Effector CD8-positive, alpha-beta T cell (primary cell): ENCODE measurements around the gene CTXN1.
"Not testable (repeated sequence)": the region's sequence is repeated elsewhere in the genome, so short reads cannot be mapped to it uniquely, and the experiment has no call there.

Experiments
- DNase-seq: peaks from one replicate; lab custom pipeline; 2025; lab: John Stamatoyannopoulos, UW
- total RNA-seq, 4 experiments: gene quantifications; one replicate each; lab custom pipeline; 2026; lab: John Stamatoyannopoulos, UW

Gene CTXN1
- 0 to 0.18 (median 0.05) reads per million in 4 experiments for total RNA-seq

- DNase-seq: peak; percentile 68
Observed at GRCh38 chr19:7926021-7926726, at the start of gene CTXN1. Gene CTXN1 (minus strand): TSS chr19:7926135. CDS start chr19:7925538, 597 bp downstream.

GRCh38 chr19:7975037-7975436, 49.1 kb upstream of the CTXN1 start:
- DNase-seq: no peak

DNA sequence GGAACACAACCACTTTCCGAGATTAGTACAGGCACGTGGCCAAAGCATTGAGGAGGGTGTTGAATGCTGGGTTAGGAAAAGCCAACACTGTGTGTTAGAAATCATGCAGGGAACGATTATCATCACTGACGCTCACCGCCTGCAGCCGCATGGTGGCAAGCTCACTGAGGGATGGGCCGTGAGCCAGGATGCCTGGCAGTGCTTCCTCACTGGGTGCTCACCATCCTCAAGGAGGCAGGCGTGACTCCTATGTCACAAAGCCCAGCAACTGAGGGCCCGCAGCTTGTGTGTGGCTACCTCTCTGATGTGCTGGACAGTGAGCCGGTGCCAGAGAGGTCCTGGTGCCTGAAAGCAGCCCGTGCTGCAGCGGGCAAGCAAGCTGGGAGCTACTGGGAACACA, 47.9 kb upstream of the CTXN1 start:
- no peak for DNase-seq

GRCh38 chr19:7971553-7972520, 45.9 kb upstream of the CTXN1 start:
- no peak for DNase-seq

- no peak for DNase-seq
Observed at GRCh38 chr19:7970716-7971448, 44.9 kb upstream of the CTXN1 start.

GRCh38 chr19:7969555-7969939, 43.6 kb upstream of the CTXN1 start:
- no peak for DNase-seq

DNA sequence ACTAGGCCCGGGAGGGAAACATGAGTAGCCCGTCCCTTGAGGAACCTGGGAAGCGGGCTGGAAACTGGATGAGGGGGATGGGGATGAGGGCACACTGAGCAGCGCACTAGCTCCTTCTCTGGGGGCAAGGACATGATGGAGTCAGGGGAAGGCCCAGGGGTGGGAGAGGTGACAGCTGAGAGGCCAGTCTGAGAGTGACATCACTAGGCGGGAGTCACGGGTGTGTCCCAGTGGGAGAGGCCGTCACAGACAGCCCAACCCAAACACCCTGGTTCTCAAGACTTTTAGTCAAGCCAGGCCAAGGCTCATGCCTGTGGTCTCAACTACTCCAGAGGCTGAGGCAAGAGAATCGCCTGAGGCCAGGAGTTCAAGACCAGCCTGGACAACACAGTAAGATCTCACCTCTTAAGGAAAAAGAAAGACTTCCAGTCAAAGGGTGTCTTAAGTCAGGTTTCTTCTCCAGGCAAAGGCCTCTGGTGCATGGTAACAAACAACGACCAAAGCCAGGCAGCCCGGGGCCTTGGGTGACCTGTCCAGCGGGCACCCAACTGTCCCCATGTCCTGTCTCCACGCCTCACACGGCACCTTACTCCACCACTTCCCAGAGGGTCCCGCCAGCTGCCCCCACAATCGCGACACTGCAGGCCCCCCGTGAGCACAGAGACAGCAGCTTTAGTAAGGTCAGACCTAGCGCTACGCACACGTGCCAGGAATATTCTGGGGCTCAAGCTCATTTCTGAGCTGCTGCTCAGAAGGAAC, 43.0 kb upstream of the CTXN1 start:
- no peak for DNase-seq

- no peak for DNase-seq
Observed at GRCh38 chr19:7968008-7968795, 42.3 kb upstream of the CTXN1 start.

- DNase-seq: no peak
Observed at GRCh38 chr19:7965921-7966665, 40.2 kb upstream of the CTXN1 start.

DNA sequence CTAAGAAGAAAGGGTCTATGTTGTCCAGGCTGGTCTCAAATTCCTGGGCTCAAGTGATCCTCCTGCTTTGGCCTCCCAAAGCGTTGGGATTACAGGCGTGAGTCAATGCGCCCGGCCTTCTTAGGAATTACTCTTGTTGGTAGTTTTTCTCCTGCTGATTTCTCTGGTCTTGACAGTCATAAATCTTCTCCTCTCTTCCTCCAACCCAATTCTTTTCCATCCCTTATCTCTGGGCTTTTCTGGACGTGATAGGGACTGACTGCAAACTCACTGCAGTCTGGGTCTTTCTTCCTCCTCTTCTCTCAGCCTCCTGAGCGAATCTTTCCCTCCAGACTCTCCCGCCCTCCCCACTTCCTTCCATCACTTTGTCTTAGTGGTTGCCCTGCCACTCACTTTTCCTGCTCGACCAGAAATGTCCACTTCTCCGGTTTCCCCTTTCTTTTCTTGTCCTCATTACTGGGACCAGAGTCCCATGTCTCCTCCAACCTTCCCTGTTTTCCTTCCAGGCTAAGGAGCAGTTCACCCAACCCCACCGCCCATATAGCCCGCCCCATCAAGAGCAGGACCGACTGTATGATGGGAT, 39.4 kb upstream of the CTXN1 start:
- no peak for DNase-seq

- no peak for DNase-seq
Observed at GRCh38 chr19:7963566-7963965, 37.6 kb upstream of the CTXN1 start.

DNA sequence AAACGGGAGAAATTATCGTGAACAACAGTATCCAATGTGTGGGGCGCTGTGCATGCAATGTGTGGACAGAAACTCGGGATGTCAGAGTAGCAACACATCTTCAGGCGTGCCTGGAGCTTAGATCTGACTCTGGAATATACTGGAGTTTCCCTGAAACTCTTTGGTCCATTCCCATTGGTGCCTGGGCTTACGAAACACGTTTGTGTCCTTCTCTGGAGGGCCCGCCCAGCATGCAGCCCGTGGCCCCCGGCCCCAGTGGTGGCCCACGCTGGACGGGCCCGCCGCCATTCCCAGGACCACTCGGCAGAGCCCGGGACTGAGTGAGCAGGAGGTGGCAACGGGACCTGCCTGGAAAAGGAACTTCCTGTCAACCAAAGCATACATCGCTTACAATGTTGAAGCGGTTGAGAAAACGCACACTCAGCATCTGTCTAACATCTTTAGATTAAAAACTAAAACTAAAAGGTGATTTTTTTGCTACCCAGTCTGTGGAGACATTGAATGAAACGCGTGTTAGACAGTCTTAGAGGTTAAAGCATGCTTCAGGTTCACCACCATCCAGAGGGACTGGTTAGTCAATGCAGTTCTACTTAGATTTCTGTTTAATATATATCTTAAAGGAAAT, 36.8 kb upstream of the CTXN1 start:
- DNase-seq: no peak

DNA sequence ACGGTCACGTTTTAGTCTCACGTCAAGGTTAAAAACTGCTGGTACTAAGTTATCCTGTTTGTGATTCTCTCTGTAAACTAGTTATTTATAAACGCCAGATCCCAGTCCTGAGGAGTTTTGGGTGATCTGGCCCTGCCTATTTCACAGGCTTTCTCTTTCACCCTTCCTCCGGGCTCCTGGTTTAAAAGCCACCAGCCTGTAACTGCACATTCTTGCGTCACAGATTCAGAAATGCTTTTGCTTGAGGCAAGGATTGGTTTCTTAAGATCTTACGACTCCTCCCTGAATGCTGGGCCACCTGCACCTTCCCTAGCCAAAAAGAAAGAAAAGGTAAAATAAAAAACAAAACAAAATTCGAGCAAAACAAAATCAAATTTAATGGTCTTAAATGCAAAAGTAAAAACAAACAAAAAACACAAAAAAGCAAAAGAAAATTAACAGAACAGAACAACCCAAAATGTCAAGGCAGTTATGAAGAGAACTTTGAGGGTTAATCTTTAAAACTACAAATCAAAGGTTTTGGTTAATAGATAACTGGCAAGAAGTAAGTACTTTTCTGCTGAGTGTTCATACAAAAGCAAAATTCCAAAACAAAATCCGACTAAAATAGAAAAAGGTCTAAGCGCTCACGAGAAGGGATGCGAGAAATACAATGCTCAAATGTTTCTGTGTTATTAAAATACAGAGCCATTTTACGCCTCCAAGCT, 36.1 kb upstream of the CTXN1 start:
- no peak for DNase-seq

- not testable (repeated sequence) for DNase-seq
Observed at GRCh38 chr19:7961082-7961481, 35.1 kb upstream of the CTXN1 start.

GRCh38 chr19:7959211-7959610, 33.3 kb upstream of the CTXN1 start:
- no peak for DNase-seq

GRCh38 chr19:7955696-7956095, 29.8 kb upstream of the CTXN1 start:
- no peak for DNase-seq

DNA sequence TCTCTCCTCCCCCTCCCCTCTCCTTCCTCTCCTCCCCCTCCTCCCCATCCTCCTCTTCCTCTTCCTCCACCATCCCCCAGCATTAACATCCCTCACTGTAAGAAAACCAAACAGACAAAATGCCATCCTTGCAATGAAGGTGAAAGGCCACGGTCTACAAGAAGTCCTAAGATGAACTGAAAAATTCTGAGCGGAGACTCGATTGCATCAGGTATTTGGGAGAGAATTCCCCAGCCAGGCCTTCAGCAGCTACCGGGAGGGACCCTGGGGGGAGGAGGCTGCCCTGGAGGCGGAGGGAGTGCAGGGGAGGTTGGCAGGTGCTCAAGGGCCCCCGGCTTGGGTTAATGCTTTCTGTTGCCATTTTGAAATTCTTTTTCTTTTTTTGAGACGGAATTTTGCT, 27.6 kb upstream of the CTXN1 start:
- no peak for DNase-seq

DNA sequence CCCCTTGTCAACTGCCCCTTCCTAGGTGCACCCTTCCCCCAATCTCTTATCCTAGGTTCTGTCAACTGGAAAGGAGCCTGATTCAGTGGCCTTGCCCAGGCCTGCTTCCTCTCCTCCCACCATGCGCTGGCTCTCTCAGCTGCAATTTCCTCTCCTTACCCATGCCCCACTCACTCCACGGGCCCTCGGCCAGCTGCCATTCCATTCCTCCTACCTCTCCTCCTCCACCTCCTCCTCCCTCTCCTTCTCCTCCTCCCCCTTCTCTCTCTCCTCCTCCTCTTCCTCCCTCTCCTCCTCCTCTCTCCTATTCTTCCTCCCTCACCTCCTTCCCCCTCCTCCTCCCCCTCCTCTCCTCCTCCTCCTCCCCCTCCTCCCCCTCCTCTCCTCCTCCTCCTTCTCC, 27.1 kb upstream of the CTXN1 start:
- DNase-seq: no peak
